ENCODE data around the gene ANKRD39.
"Not testable (repeated sequence)": the region's sequence is repeated elsewhere in the genome, so short reads cannot be mapped to it uniquely, and the experiment has no call there.

DNA sequence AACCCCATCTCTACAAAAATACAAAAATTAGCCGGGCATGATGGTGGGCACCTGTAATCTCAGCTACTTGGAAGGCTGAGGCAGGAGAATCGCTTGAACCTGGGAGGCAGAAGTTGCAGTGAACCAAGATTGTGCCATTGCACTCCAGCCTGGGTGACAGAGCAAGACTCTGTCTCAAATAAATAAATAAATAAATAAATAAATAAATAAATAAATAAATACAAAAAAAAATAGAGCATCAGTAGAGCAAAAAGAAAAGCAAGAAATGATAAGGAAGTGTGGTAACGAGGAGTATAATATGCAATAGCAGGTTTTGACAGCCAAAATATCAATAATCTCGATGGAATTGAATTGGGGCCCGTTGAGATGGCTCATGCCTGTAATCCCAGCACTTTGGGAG is 31.7 kb upstream of the ANKRD39 start:
- not testable (repeated sequence) for TF ChIP-seq EZH2 (optimal IDR thresholded peaks at IDR 0.05; ENCODE audit: low read depth, low read length)
- TF ChIP-seq, protein P1, sequence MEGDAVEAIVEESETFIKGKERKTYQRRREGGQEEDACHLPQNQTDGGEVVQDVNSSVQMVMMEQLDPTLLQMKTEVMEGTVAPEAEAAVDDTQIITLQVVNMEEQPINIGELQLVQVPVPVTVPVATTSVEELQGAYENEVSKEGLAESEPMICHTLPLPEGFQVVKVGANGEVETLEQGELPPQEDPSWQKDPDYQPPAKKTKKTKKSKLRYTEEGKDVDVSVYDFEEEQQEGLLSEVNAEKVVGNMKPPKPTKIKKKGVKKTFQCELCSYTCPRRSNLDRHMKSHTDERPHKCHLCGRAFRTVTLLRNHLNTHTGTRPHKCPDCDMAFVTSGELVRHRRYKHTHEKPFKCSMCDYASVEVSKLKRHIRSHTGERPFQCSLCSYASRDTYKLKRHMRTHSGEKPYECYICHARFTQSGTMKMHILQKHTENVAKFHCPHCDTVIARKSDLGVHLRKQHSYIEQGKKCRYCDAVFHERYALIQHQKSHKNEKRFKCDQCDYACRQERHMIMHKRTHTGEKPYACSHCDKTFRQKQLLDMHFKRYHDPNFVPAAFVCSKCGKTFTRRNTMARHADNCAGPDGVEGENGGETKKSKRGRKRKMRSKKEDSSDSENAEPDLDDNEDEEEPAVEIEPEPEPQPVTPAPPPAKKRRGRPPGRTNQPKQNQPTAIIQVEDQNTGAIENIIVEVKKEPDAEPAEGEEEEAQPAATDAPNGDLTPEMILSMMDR (IDR thresholded peaks at IDR 0.05; ENCODE audit: low read length) = not testable (repeated sequence)
